GM18868 (cell line): Measurements from ENCODE around the gene PICK1.
"Not testable (repeated sequence)": the region's sequence is repeated elsewhere in the genome, so short reads cannot be mapped to it uniquely, and the experiment has no call there.

Source experiments
- ATAC-seq: cut with Tn5 transposase; IDR thresholded peaks from one replicate; pipeline ENCODE4 v1.9.1; 2021; ENCODE audit warnings: mild to moderate bottlenecking, moderate library complexity; ENCODE audit not compliant: unreplicated experiment

Gene PICK1

DNA sequence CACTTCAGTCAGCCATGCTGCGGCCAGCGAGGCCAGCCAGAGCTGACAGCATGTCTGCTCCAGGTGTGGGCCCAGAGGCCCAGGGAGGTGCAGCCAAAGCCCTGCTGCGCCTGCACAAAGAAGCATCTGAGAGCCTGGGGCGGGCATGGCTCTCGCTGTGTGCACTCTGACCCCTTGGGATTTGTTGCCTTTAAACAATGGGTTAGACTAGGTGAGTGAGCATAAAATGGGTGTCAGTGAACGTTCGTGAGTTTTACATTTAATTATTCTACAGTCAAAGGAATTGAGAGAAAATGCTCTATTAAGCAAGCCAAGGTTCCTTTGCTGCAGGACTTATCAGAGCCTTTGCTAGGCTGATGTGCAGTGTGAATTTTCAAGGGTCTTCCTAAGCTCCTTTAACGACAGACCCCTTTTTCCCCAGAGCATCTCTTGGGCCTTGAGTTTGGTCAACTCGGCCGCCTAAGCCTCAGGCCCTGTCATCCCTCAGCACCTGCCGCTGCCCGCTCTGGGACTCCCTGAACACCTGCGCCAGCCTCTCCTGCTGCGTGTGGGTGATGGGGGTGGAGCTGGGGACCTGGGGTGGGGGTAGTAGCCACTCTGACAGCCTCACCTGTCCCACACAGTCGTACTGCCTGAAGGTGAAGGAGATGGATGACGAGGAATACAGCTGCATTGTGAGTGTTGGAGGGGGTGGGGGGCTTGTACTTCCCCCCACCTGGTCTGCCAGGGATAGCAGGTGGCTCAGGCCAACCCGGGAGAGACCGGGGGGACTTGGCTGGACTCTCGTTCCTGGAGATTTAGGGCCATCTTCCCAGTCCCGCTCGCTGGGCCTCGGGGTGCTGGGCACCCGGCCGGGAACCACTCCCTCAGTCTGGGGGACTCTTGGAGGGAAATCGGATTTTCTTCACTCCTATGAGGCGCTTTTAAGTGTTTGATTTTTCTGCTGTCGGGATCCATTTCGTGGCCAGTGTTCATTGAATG lies 16.2 kb downstream of the PICK1 start:
- ATAC-seq, result no peak

DNA sequence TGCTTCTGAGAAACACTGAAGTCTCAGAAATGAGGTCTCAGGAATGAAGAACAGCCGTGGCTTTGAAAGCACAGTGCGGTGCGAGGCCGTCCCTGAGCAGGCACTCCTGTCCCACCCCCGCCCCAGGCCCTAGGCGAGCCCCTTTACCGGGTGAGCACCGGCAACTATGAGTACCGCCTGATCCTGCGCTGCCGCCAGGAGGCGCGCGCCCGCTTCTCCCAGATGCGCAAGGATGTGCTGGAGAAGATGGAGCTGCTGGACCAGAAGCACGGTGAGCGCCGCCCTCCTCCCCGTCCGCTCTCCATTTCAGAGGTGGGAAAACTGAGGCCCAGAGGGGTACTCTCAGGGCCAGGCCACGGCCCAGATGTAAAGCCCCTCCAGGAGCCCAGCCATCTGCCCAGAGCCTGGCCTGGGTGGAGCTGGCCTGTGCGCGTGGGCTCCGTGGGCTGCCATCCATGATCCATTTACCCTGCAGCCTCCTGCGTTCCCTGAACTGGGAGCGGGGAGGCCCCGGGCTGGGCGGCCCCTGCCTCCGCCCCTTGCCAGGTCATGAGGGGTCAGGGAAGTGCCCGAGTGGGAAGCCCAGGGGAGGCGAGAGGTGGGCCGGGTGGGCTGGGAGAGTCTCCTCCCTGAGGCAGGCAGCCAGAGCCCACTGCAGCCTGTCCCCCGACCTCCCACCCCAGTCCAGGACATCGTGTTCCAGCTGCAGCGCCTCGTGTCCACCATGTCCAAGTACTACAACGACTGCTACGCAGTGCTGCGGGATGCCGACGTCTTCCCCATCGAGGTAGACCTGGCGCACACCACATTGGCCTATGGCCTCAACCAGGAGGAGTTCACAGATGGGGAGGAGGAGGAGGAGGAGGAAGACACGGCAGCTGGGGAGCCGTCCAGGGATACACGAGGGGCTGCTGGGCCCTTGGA lies 17.2 kb downstream of the PICK1 start:
- ATAC-seq, result no peak

DNA sequence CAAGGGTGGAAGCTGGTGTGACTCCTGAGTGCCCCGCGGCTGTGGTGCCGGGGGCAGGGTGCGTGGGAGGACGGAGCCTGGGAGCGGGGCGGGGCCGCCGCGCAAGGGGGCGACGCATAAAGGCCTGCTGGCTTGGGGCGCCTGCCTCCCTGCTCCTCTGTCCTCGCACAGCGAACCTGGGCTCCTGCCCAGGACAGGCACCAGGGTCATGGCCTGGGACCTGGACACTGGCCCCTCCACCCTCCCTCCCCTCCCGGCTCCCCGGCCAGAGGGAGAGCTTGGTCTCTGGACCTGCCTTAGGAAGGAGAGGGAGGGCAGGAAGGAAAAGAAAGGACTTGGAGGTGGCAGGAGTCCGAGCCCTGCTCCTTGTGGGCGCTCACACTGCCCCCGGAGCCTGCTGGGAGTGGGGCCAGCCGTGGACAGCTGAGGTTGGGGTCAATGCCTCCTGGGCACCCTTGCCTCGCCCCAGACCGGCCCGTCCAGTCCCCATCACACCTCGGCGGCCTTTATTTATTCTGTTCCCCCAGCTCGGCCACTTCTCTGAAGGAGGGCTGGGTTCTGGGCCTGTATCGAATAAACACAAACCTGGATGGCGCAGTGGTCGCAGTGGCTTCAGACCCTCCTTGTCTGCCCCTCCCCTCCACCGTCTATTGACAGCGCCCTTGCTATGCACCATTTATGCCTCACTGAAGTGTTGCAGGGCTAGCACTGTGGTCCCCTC lies 18.1 kb downstream of the PICK1 start:
- ATAC-seq, result no peak

DNA sequence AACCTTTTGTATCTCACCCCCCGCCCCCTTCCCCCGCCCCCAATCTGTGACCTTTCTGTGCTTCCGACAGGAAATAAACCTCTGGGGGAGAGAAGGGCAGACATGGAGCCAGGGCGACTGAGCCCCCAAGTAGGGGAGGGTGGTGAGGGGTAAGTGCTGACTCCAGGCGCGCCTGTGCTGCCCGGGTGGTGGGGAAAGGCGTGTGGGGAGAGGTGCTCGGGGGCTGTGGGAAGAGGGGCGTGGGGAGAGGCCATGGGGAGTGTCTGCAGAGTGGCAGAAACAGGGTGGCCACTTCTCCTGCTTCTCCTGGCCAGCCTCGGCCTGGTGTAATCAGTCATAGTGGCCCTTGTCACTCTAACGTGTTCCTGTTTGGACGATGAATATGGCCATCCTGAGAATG lies 18.8 kb downstream of the PICK1 start:
- ATAC-seq, result no peak

DNA sequence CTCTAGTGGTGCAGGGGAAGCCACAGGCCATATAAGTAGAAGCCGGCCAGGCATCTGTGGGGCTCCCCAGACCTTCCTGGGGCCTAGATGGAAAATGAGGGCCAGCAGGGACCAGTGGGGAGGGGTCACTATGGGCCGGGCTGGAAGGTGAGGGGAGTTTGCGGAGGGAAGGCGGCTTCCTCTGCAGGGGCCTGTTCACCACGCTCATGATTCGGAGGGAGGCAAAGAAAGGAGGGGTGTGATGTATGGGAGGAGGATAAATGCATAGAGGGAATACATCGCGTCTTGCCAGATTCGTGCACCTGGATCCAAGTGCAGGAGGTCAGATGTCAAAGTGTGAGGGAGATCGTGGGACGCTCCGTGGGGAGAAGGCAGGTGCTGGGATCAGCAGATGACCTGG lies 19.9 kb downstream of the PICK1 start:
- no peak for ATAC-seq

DNA sequence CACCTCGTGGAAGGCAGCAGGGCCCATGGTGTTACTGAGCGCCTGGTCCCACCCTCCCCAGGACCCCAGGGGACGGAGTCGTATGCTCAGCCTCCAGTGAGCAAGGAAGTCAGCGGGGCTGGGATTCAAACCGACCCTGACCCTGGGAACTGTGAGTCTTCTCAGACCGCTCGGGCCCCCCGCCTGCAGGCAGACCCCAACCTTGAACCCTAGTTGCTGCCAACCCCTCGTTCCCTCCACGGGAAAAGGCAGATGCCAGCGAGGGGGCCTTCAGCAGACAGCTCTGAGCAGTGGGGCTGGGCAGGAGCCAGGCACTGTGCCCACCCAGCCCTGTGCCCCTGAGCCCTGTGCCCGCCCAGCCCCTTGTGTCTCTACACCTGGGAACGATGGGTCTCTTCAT lies 20.4 kb downstream of the PICK1 start:
- no peak for ATAC-seq

DNA sequence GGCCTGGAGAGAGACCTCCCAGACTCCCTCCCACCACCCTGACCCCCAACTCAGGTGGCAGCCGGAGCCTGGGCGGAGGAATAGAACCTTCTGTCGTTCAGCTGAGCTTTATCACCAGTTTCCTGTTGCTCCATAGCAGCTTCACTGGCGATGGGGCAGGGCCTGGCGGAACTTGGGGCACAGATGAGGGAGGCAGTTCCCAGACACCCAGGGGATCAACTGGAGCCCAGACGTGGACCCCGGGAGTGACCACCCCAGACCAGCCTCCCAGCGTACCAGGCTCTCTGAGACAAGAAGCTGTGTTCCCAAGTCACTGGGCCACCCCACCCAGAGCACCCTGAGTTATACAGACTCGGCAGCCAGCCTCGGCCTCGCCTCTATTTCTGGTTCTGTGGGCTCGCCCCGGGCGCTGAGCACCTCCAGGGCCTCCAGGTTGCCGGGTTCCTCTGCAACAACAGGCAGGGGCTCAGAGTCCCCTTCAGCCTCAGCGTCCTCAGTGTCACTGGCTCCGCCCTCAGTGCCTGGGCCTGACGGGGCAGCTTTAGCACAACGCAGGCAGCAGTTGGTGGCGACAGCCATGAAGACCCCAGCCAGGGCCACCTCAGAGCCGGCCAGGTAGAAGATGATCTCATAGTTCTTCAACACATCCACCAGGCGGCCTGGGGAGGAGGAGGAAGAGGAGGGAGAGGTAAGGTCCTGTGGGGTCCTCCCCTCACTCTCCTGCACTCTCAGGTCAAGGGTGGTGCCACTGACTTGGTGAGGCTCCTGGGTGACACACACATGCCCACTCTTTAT lies 21.0 kb downstream of the PICK1 start:
- ATAC-seq, result no peak

DNA sequence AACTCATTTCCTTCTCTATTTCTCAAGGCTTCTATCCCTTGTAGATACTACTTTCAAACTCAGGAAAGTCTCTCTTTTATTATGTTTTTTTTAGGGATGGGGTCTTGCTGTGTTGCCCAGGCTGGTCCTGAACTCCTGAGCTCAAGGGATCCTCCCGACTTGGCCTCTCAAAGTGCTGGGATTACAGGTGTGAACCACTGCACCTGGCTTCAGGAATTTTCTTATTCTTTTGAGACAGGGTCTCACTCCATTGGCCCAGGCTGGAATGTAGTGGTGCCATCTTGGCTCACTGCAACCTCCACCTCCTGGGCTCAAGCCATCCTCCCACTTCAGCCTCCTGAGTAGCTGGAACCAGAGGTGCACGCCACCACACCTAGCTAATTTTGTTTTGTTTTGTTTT lies 22.0 kb downstream of the PICK1 start:
- not testable (repeated sequence) for ATAC-seq

DNA sequence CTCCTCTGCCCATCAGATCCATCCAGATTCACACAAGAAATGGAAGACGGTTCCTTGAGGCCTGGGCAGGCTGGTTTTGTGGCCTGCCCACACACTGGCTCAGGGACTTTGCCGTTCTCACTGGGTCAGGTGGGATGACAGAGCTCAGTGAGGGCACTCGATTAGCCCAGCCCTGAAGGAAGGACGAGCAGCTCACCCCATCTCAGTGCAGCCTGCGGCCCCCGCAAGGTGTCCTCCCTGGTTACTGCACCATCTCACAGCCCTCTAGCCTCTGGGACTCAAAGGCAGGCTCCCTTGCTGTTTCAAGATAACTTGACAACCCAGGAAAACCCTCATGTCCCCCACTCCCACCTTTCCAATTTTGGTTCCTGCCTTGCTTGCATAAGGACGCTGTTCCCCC lies 22.6 kb downstream of the PICK1 start:
- ATAC-seq, result no peak

DNA sequence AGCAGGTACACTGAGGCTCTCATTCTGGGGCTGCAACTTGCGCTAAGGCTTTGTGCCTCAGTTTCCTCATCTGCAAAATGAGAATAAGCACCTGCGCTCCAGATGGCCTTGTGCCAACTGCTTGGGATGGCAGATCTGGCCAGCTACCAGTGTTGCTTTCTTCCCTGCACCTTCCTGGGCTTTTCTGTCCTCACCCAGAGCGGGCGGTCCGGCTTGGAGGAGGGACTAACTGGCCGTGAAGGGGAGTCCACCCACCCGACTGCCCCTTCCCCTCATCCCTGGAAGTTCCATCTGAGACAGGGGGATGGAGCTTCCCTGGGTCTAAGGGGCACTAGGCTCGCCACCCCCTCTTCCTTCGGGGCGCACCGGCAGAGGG lies 23.3 kb downstream of the PICK1 start:
- no peak for ATAC-seq

DNA sequence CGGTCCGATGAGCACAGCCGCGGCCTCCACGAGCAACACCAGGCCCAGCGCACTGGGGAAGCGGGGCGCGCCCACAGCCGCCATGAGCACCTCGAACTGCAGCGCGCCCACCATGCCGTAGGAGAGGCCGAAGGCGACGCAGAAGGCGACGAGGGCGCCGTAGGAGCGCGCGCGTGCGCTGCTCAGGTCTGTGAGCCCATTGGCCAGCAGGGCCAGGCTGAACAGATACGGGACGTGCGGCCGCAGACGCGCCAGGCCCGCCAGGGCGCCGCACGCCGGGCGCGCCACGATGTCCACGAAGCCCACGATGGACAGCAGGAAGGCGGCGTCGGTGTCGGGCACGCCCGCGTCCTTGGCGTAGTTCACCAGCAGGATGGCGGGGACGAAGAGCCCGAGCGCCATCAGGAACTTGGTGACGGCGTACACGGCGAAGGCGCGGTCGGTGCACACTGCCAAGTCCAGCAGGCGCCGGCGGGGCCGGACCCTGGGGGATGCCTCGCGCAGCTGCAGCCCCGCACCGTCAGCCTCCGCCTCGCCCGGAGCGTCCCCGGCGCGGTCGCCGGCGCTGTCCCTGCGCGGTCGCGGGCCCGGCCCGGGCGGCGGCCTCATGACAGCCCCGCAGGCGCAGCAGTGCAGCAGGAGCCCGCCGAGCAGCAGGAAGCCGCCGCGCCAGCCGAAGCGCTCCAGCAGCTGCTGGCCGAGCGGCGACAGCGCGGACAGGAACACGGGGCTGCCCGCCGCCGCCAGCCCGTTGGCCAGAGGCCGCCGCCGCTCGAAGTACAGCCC lies 23.8 kb downstream of the PICK1 start:
- ATAC-seq, result no peak

DNA sequence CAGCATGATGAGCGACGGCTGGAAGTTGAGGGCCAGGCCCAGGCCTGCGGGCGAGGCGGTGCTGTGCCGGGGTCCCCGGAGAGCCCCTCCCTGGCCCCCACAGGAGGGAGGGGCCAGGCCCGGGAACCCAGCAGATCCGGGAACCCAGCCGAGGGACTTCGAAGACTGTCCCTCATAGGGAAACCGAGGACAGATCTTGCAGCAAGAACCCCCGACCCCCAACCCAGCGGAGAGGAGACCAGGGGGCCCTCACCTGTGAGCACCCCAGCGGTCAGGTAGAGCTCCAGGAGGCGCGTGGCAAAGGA lies 24.4 kb downstream of the PICK1 start:
- no peak for ATAC-seq

DNA sequence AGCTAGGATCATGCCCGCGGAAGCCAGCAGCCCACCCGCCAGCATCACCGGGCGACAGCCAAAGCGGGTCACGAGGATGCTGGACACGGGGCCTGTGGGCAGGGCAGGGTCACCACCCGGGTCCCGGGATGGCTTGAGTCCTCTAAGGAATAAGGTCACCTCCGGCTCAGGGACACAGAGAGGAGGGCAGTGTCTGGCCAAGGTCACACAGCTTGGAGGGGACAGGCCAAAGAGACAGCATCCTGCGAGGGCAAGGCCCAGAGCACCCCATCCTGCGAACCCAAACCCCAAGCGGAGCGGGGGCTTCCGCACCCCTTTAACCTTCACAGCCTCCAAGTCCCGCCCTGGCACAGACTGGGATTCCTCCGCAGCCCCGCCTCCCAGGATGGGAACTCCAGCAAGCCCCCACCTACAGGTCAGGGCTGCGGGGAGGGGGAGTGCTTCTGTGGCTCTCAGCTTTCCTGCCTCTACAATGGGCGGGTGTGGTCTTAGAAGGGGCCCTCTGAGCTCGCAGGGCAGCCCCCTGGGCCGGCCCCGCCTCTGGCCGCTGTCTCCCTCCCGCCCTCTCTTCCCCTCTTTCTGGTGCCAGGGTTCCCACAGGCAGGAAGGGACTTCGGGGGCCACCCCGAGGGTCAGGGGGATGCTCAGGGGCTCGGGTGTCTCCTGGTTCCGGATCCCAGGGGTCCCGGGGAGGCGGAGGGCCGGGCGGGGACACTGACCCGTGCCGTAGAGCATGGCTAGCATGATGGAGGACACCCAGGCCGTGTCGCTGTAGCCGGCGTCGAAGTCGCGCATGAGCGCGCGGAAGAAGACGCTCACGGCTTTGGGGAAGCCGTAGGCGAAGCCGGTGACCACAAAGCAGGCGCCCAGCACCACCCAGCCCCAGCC lies 25.0 kb downstream of the PICK1 start:
- ATAC-seq, result no peak

DNA sequence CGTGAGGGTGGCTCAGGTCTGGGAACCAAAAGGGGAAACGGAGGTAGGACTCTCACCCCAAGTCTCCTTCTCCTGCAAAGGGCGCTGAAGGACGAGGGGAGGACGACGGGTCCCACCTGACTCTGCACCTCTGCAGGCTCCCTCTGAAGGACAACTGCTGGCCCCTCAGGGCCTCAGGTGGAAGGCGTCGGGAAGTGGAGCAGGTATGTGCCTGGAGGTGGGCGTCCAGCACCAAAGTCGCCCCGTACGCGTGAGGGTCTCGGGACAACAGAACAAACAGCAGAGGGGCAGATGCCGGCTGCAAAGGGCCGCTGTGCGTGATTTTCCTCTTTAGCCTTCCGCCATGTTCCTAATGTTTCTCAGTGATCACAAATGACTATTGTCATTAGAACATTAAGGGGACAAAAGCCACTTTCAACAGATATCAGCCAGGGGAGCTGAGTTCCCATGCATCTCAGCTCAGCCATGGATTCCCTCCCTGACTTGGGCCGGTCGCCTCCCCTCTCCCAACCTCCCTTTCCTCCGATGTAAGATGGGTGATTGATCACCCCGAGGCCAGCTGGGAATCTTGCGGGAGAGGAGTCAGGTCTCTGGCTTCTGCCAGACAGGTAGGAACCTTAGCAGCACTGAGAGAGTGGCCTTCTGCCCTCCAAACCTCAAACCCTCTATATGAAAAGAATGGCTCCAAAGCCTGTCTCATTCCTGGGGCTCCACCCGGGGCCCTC lies 25.9 kb downstream of the PICK1 start:
- ATAC-seq, result no peak

DNA sequence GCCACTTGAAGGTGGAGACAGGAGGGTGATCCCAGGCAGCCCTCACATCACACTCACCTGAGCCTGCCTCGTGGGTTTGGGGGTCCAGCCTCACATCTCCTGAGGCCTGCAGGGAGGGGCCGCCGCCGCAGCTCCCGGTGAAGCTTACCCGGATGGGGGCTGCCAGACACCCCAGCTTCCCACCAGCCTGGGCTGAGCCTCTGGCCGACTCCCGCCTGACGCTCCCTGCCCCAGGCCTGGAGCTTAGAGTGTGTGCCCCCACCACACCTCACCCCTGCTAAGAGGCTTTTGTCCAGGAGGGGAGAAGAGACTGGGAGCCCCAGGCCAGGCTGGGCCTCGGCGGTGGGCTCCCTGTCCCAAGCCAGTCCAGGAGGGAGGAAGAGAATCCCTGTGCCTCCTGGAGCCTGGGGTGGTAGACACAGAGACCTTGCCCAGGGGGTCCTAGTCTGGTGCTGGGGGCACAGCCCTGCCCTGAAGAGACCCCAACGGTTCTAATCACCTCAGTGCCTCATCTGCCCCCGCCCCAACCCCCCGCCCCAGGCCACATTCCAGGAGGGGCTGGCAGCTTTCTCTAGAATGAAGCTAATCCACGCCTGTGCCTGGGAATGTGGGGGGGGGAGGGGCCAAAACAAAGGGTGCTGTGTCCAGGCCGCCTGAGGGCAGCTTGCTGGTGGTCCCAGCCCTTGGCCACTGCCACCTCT lies 26.9 kb downstream of the PICK1 start, which contains the start of gene SLC16A8:
TSS of gene SLC16A8 (minus strand) at position 254 of the 701 bp plus-strand sequence. CDS start 1,311 bp downstream, outside the sequence.
- no peak for ATAC-seq

DNA sequence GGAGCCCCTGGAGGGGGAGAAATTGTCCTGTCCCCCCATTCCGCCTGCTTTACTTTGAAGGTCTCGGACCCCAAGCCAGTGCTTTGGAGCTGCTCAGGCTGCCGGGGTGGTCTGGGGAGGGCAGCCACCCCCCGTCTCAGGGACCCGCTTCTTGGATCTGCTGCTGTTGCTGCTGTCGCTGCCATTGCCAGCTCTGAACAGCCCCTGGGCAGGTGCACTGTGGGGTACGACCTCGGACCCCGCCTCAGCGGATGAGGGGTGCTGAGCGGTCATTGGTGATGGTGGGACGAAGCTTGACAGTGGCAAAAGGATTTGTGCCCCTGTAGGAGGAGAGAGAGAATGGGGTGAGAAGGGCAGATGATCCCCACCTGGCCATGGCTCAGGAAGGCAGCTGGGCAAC lies 27.9 kb downstream of the PICK1 start:
- ATAC-seq, result no peak

DNA sequence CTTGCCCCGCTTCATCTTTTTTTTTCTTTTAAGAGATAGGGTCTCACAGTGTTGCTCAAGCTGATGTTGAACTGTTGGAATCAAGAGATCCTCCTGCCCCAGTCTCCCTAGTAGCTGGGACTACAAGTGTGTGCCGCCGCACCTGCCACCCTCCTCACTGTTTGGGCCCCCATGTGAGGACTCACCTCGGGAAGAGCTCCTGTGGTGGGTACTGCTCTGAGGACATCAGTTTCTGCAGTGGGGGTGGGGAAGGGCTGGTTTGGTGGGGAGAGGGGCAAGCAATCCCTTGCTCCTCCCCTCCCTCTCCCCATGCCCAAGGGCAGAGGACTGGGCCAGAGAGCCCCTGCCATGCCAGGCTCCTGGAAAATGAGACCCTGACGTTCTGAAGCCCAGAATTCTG lies 28.3 kb downstream of the PICK1 start:
- ATAC-seq, result no peak
